HepG2 (cell line): ENCODE results near the gene TACC3.

Experiments used
- CCDC6 ChIP-seq: sonication (generic); formaldehyde crosslinking; IDR thresholded peaks from 2 replicates; pipeline ENCODE4 v1.8.1; 2022; ENCODE audit warnings: mild to moderate bottlenecking, missing genetic modification reagents, moderate library complexity
- MAFK ChIP-seq, 2 experiments: IDR thresholded peaks in 1 of 2; conservative IDR thresholded peaks in 1 of 2; 2 replicates each; pipeline ENCODE4 v1.6.1; 2011; ENCODE audit warnings: improper control_type of control experiment in 2 of 2, low read length in 2 of 2
- MTA1 ChIP-seq: sonication (generic); formaldehyde crosslinking; IDR thresholded peaks from 2 replicates; pipeline ENCODE4 v1.4.0; 2020; ENCODE audit warnings: missing genetic modification reagents, mild to moderate bottlenecking, borderline replicate concordance
- SRSF9 ChIP-seq: fragments of 200-400 bp; formaldehyde crosslinking; IDR thresholded peaks from 2 replicates; pipeline ENCODE4 v1.6.1; 2018; ENCODE audit warnings: borderline replicate concordance, mild to moderate bottlenecking, low read depth, low read length; ENCODE audit not compliant: insufficient read depth, poor library complexity, severe bottlenecking
- TCF7 ChIP-seq: sonication (generic); IDR thresholded peaks from 2 replicates; pipeline ENCODE4 v1.6.1; 2016; ENCODE audit warnings: antibody characterized with exemption, low read depth
- ZNF138 ChIP-seq: sonication (generic); formaldehyde crosslinking; IDR thresholded peaks from 2 replicates; pipeline ENCODE4 v1.5.0; 2020; ENCODE audit warnings: mild to moderate bottlenecking, low read depth, missing genetic modification reagents
- ZNF749 ChIP-seq: sonication (generic); formaldehyde crosslinking; IDR thresholded peaks from 2 replicates; pipeline ENCODE4 v1.8.0; 2022; ENCODE audit warnings: mild to moderate bottlenecking, missing genetic modification reagents, moderate library complexity, borderline replicate concordance
- TF ChIP-seq, protein P1 (sequence below): IDR thresholded peaks from 2 replicates; pipeline ENCODE4 v1.6.1; 2016

DNA sequence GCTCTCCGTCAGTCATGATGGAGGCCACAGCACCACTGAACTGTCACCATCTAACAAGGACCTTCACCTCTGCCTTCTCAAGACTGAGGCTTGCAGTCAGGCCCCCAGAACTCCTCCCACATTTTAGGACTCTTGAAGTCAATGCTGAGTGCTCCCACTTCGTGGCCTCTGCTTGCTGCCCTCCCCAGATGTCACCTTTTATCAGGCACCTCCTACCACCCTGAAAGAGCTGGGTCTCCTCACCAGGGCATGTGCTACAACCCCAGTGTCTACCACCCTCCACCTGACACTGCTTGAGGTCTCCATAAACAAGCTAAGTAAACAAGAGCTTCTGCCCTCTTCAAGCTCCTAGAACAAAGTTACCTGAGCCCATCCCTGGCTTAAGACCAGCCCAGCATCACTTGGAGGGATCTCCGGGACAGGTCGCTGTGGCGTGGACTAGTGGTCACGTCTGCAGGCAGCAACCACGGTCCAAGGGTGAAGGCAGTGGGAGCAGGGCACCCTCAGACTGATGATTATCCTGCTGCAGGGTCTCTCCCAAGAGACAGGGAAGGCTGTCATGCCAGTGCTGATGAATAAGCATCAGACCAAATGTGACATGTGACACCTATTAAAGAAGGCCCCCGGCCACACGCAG lies 29.5 kb upstream of the TACC3 start:
- TF ChIP-seq SRSF9 (no peak), CCDC6 (no peak), ZNF138 (CRISPR knock-in tag) (no peak), MTA1 (CRISPR knock-in tag) (no peak), MAFK (conservative IDR thresholded peaks at IDR 0.05 in 1 of 2, IDR thresholded peaks at IDR 0.05 in 1 of 2; ENCODE audit: low read length in 2 of 2) (no peak), TCF7 (no peak), ZNF749 (CRISPR knock-in tag) (no peak)
- TF ChIP-seq, protein P1, sequence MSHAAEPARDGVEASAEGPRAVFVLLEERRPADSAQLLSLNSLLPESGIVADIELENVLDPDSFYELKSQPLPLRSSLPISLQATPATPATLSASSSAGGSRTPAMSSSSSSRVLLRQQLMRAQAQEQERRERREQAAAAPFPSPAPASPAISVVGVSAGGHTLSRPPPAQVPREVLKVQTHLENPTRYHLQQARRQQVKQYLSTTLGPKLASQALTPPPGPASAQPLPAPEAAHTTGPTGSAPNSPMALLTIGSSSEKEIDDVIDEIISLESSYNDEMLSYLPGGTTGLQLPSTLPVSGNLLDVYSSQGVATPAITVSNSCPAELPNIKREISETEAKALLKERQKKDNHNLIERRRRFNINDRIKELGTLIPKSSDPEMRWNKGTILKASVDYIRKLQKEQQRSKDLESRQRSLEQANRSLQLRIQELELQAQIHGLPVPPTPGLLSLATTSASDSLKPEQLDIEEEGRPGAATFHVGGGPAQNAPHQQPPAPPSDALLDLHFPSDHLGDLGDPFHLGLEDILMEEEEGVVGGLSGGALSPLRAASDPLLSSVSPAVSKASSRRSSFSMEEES (CRISPR knock-in tag): no peak
